HL-60/S4 treated with phorbol 12-myristate 13-acetate at 8.2 ng/mL for 4 days and 3 days (cell line): ENCODE data around the gene VWA3B.
"Not testable (repeated sequence)": the region's sequence is repeated elsewhere in the genome, so short reads cannot be mapped to it uniquely, and the experiment has no call there.

Experiments used
- in situ Hi-C: fragments of 300-500 bp; cut with MboI; formaldehyde crosslinking; loops from 2 replicates; pipeline ENCODE4 v1.15.0; 2022; ENCODE audit warnings: low sequenced_read_pairs

The VWA3B gene

GRCh38 chr2:98084869-98085238 lies 2.1 kb upstream of the VWA3B start:
- in situ Hi-C loops = no loop called here

GRCh38 chr2:98085649-98086048 lies 1.3 kb upstream of the VWA3B start:
- in situ Hi-C loops = no loop called here

GRCh38 chr2:98087447-98088020 lies 567 bp downstream of the VWA3B start:
- in situ Hi-C loops = no loop called here

- in situ Hi-C loops = no loop called here
Measured at GRCh38 chr2:98088261-98088660, 1.3 kb downstream of the VWA3B start.

GRCh38 chr2:98089941-98090340 lies 3.0 kb downstream of the VWA3B start:
- in situ Hi-C loops = no loop called here

- in situ Hi-C loops = no loop called here
Measured at GRCh38 chr2:98090951-98091350, 4.0 kb downstream of the VWA3B start.

- in situ Hi-C loops = no loop called here
Measured at GRCh38 chr2:98091738-98092137, 4.8 kb downstream of the VWA3B start.

GRCh38 chr2:98093146-98093545 lies 6.2 kb downstream of the VWA3B start:
- in situ Hi-C loops = no loop called here

GRCh38 chr2:98093611-98094010 lies 6.6 kb downstream of the VWA3B start:
- in situ Hi-C loops = no loop called here

- in situ Hi-C loops = no loop called here
Measured at GRCh38 chr2:98099939-98100743, 13.2 kb downstream of the VWA3B start.

GRCh38 chr2:98102315-98102714 lies 15.3 kb downstream of the VWA3B start:
- in situ Hi-C loops = not testable (repeated sequence)

- in situ Hi-C loops = no loop called here
Measured at GRCh38 chr2:98102878-98103277, 15.9 kb downstream of the VWA3B start.

- in situ Hi-C loops = no loop called here
Measured at GRCh38 chr2:98108110-98108509, 21.1 kb downstream of the VWA3B start.

GRCh38 chr2:98110741-98111140 lies 23.8 kb downstream of the VWA3B start:
- in situ Hi-C loops = no loop called here

GRCh38 chr2:98114643-98115330 lies 27.8 kb downstream of the VWA3B start:
- in situ Hi-C loops = no loop called here

- in situ Hi-C loops = no loop called here
Measured at GRCh38 chr2:98118161-98118560, 31.2 kb downstream of the VWA3B start.

- in situ Hi-C loops = no loop called here
Measured at GRCh38 chr2:98118852-98119251, 31.9 kb downstream of the VWA3B start.

- in situ Hi-C loops = no loop called here
Measured at GRCh38 chr2:98121149-98121548, 34.2 kb downstream of the VWA3B start.

- in situ Hi-C loops = no loop called here
Measured at GRCh38 chr2:98122524-98122923, 35.6 kb downstream of the VWA3B start.

- in situ Hi-C loops = no loop called here
Measured at GRCh38 chr2:98123286-98123685, 36.3 kb downstream of the VWA3B start.

GRCh38 chr2:98126061-98126460 lies 39.1 kb downstream of the VWA3B start:
- in situ Hi-C loops = no loop called here
